Activated CD4-positive, alpha-beta T cell treated with anti-CD3 and anti-CD28 coated beads, Interleukin-2, amount 50 U/mL, for 24 hours (primary cell): ENCODE measurements around the gene RIPK1.
"Not testable (repeated sequence)": the region's sequence is repeated elsewhere in the genome, so short reads cannot be mapped to it uniquely, and the experiment has no call there.

ENCODE experiments used
- DNase-seq, 2 donors: peaks; one replicate each; pipeline ENCODE4 v3.0.0-alpha.2; 2020; ENCODE audit warnings: low read depth in 1 of 2, low spot score in 1 of 2

RIPK1 gene

GRCh38 chr6:3133515-3133914, 65.2 kb downstream of the RIPK1 start:
- DNase-seq = no peak

GRCh38 chr6:3135668-3136291, 67.5 kb downstream of the RIPK1 start:
- DNase-seq = no peak

GRCh38 chr6:3136292-3137011, 68.2 kb downstream of the RIPK1 start:
- no peak for DNase-seq

GRCh38 chr6:3137057-3137777, 68.9 kb downstream of the RIPK1 start:
- DNase-seq = no peak

- not testable (repeated sequence) for DNase-seq
Measured at GRCh38 chr6:3137873-3138272, 69.6 kb downstream of the RIPK1 start.

GRCh38 chr6:3138341-3138740, 70.0 kb downstream of the RIPK1 start:
- no peak for DNase-seq

- no peak for DNase-seq
Measured at GRCh38 chr6:3139090-3139903, 71.0 kb downstream of the RIPK1 start.

GRCh38 chr6:3140201-3140600, 71.9 kb downstream of the RIPK1 start:
- DNase-seq = no peak

- no peak for DNase-seq
Measured at GRCh38 chr6:3142536-3142935, 74.2 kb downstream of the RIPK1 start.

- DNase-seq = no peak
Measured at GRCh38 chr6:3143158-3143557, 74.9 kb downstream of the RIPK1 start.

GRCh38 chr6:3144571-3144970, 76.3 kb downstream of the RIPK1 start:
- DNase-seq = no peak

GRCh38 chr6:3147914-3148757, 79.8 kb downstream of the RIPK1 start:
- no peak for DNase-seq

- DNase-seq = no peak
Measured at GRCh38 chr6:3151691-3152090, 83.4 kb downstream of the RIPK1 start.

GRCh38 chr6:3152689-3153088, 84.4 kb downstream of the RIPK1 start:
- no peak for DNase-seq

- DNase-seq = not testable (repeated sequence)
Measured at GRCh38 chr6:3155416-3155815, 87.1 kb downstream of the RIPK1 start.

- not testable (repeated sequence) for DNase-seq
Measured at GRCh38 chr6:3156184-3157130, 88.2 kb downstream of the RIPK1 start.

- DNase-seq = peak; percentile 72 to 80
Measured at GRCh38 chr6:3157131-3157933, 89.0 kb downstream of the RIPK1 start, which contains the start of gene TUBB2A. Gene TUBB2A (minus strand): TSS chr6:3157544. CDS start chr6:3157463, 81 bp downstream.
